ENCODE results near the gene CHKA.
A peak's percentile ranks its signal among the peaks of the same experiment; 100 is the strongest.

CHKA gene

GRCh38 chr11:68121067-68121899, at the start of gene CHKA:
Gene CHKA, minus strand, starts transcription at chr11:68121388. Its CDS starts 211 bp downstream, at chr11:68121177.
- DNase-seq = peak; percentile 89 to 94

- DNase-seq = no peak
Observed at GRCh38 chr11:68169442-68169841, 48.3 kb upstream of the CHKA start.

DNA sequence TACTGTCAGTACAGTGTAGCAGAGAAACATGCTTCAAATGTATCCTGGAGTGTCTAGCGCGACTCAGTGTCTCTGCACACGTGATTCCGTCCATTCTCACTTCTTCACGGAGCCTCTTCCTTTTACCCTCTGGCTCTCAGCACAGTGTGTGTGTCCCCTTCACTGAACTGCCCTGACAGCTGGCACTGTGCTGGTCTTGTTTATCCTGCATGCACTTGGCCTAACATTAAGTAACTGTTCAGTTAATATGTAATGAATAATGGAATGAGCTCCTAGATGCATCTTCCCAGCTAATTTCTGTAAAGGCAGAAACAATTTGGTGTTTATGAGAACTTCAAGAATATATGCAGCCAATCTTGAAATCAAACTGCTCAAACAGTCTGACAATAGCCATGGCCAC, 47.5 kb upstream of the CHKA start:
- no peak for DNase-seq

- no peak for DNase-seq
Observed at GRCh38 chr11:68167474-68167873, 46.3 kb upstream of the CHKA start.

DNA sequence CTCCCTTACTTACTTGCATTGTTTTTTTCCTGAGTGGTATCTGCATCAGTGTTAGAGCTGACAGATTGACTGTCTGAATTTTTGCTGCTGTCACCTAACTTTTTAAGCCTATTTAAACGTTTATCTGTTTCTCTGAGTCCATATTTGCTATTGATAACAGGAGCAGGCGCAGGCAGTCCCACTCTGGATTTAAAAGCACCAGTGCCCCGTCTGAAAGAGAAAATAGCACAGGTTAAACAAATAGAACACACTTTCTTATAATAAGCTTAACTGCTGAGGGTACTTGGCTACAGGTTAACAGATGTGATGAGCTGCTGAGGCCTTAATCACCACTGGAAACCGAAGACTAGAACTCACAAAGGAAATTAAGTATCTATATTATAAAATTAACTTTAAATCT, 45.8 kb upstream of the CHKA start:
- no peak for DNase-seq

DNA sequence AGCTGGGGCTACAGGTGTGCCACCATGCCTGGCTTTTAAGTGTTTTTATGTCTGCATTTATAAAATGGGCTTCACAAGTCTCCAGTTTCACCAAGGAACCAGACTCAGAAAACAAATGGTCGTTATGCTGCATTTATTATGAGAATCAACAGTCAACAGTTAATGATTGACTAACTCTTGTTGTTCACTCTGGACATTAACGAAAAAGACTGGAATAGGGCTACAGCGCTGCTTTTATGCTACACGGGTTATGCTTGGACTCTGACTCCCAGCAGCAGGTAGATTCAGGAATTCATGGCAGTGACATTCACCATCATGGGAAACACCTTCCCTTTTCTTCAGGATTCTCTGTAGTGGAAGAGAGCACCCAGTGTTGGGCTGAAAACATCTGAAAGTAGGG, 44.4 kb upstream of the CHKA start:
- no peak for DNase-seq

DNA sequence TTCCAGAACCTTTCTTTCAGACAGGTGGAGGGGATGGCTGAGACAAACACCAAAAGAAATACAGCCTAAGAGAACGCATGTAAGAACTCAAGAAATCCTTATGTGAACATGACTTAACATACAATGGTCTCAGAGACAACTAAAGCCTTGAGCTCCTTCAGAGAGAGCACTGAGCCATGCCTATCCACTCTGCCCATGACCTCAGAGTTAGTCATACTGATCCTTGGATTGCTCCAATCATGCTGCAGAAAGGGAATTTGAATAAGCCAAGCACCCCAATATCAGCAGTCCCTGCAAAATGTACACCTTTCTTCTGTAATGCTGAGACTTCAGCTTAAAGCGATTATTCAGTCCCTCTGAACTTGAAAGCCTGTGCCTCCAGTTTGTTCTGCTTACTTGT, 43.2 kb upstream of the CHKA start:
- DNase-seq = no peak

DNA sequence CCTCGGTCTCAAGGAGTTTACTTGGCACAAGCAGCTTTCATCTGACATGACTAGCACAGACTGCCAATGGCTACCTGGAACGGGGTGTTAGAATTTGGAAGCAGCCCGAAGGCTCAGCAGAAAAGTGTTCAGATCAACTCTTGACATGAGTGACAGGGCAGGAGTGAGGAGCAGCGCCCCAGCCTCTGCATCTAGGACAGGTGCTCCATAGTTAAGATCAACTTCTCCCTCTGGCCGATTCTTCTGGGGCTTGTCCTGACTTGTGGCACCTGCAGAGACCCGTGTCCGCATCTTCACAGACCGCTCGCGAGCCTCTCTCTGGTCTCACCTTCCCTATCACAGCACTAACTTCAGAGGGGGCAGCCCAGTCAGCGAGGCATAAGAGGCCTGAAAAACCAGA, 42.5 kb upstream of the CHKA start:
- DNase-seq = no peak

DNA sequence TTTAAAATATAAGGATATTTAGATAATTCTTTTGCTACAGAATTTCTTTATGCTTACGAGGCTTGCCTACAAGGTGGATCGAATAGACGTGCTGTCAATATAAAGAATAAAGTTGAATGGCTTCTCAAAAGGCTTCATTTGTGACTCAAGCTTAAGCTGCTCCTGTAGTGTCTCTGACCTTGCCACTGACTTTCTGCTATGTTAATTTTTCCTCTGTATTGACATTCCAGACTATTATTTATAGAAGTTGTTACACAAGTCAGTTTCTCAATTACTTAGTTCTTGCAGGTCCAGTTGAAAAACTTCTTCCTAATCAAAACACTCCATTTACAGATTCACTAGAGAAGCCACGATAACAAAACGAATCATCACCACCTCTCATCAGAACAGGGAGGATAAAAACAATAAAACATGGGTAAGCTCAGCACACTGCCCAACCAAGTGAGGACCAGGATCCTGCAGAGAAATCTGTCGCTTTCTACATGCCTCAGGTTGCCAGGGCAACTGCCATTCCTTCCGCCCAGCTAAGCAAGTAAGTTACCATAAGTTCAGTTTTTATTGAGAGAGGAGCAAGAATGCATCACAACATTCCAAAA, 39.0 kb upstream of the CHKA start:
- no peak for DNase-seq

DNA sequence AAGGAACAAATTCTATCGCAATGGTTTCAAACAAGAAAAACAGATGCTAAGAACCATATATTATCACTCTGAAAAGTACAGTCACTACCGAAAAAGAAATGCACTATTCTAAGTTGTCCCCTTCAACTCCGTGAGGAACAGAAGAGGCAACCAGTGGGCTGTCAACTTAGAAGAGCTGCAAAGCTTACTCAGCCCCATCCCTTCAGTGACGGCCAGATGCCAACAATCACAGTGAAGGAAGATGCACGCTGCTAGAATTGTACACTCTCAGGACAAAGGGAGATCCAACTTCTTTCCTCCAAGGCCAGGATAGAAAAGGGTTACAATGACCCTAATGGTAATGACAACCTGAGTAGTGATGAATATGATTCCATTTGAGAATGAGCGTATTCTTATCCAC, 38.5 kb upstream of the CHKA start:
- no peak for DNase-seq

- DNase-seq = no peak
Observed at GRCh38 chr11:68159161-68159560, 38.0 kb upstream of the CHKA start.

- no peak for DNase-seq
Observed at GRCh38 chr11:68158580-68158979, 37.4 kb upstream of the CHKA start.

DNA sequence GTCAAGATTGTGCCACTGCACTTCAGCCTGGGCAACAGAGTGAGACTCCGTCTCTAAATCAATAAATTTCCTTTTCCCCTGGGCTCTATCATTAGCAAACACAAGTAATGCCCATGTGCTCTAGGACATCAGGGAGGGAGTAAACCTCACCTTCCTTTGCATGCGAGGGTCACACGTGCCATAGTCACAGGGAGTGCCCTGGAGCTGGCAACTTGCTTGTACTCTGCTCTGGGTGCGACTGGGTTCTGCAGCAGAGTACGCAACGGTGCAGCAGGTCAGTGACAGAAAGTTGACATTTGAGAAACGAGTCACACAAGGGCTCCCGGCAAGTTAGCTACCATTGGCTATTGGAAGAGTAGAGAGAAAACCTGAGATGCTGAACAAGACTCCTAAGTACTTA, 32.6 kb upstream of the CHKA start:
- DNase-seq = no peak

DNA sequence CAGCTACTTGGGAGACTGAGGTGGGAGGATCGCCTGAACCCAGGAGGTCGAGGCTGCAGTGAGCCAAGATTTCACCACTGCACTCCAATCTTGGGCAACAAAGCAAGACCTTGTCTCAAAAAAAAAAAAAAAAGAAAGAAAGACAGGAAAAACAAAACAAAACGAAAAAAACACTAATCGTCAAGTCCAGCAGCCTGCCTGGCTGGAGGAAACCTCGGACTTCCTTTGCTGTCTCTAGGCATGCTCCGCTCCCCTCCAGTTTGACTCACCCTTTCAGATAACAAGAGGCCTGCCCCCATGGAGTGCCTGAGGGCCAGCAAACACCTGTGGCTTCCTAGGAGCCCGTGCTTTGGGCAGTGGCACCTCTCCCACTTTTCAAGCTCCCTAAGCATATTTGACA, 28.8 kb upstream of the CHKA start:
- DNase-seq = no peak

GRCh38 chr11:68149417-68149816, 28.2 kb upstream of the CHKA start:
- no peak for DNase-seq

GRCh38 chr11:68148879-68149278, 27.7 kb upstream of the CHKA start:
- no peak for DNase-seq

- no peak for DNase-seq
Observed at GRCh38 chr11:68148071-68148805, 27.1 kb upstream of the CHKA start.

DNA sequence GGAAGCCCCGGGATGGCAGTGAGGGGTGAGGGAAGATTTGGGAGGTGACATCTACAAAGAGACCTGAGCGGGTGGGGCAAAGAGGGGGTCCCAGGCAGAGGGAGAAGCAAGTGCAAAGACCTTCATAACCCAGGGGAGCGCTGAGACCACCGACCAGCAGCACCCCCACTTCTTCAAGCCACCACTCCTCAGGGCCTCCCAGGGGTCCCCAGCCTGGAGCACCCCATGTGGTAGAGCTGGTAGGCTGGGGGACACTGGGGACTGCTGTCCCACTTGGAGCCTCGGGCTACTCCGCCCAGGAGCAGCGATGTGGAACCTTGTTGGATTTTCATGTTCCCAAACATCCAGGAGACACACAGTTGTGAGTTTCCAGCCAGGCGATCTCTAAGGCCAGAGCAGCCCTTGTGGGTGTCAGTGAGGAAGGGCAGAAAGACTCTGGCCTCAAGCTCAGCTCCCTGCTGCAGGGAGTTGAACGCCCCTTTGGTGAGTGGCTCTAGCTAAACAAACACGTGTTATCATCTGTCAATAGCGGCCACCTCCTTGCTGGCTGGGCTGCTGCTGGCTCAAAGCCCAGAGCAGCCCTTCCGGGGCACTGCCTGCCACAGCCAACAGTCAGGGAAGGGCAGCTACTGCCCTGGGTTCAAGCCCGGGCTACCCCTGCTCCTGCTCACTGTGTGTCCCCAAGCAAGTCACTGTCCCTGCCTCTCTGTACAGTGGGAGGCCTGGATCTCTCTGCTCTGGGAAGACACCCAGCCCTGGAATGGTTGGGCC, 25.7 kb upstream of the CHKA start:
- DNase-seq = peak in 1 of 2 donors; percentile 15

DNA sequence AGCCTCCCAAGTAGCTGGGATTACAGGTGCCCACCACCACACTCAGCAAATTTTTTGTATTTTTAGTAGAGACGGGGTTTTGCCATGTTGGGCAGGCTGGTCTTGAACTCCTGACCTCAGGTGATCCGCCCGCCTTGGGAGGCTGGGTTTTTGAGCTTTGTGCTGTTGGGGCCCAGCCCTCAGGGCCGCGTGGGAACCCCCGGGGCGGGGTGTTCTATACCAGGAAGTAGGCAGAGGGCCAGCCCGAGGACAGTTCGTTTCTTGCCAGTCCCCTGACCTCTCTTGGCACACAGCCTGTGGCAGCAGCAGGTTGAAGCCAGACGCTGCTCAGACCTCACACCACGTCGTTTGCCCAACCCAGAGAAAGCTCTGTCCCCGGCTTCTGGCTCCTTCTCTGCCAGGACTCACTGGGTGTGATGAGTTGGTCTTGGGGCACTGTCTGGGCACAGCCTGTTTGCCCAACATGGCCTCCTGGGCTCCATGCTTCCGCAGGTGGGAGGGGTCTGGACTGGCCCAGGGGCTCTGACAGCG, 24.9 kb upstream of the CHKA start:
- no peak for DNase-seq

GRCh38 chr11:68145120-68145866, 24.1 kb upstream of the CHKA start:
- DNase-seq = no peak

GRCh38 chr11:68143310-68143689, 22.1 kb upstream of the CHKA start:
- no peak for DNase-seq

Measured in hippocampal formation (tissue), 2 donors.